Cardiac muscle cell (in vitro differentiated cells and primary cell): ENCODE measurements around the gene SDCBP2. TPM values are rescaled to one million over a fixed set of nuclear protein-coding genes. Genes with fewer than 3 reads are reported as not detected.

Experiments used
- DNase-seq, 2 donors: peaks; one replicate each; pipeline versions ENCODE4 v3.0.0 to v3.0.0-alpha.2; 2010 to 2017; ENCODE audit warnings: low read depth in 1 of 2, low spot score in 1 of 2
- H3K27ac ChIP-seq: fragments of 200-600 bp; sonication (generic); 2 replicates; pipeline ENCODE4 v1.5.1; 2016
- H3K27me3 ChIP-seq: fragments of 200-600 bp; sonication (generic); 2 replicates; pipeline ENCODE4 v1.6.0; 2016; ENCODE audit warnings: control low read depth
- H3K36me3 ChIP-seq: fragments of 200-600 bp; sonication (generic); 2 replicates; pipeline ENCODE4 v1.5.1; 2016; ENCODE audit warnings: control low read depth
- H3K4me1 ChIP-seq: fragments of 200-600 bp; sonication (generic); 2 replicates; pipeline ENCODE4 v1.8.1; 2017; ENCODE audit warnings: low read depth, mild to moderate bottlenecking, mixed run types
- H3K4me3 ChIP-seq: fragments of 200-600 bp; sonication (generic); 2 replicates; pipeline ENCODE4 v1.5.1; 2016; ENCODE audit warnings: mild to moderate bottlenecking
- H3K9me3 ChIP-seq: fragments of 200-600 bp; sonication (generic); 2 replicates; pipeline ENCODE4 v1.5.1; 2017; ENCODE audit warnings: low read depth, mild to moderate bottlenecking, control low read depth
- CTCF ChIP-seq: IDR thresholded peaks from 2 replicates; pipeline ENCODE4 v1.5.1; 2012; ENCODE audit warnings: low read depth, mild to moderate bottlenecking, low read length
- polyA plus RNA-seq: library from polyadenylated mRNA; unstranded; fragments of >200 nt; fragmentation: Nextera tagmentation; extraction: Ambion mirVana; gene quantifications from 2 replicates; pipeline ENCODE4 v1.2.1, GENCODE V29; 2016
- total RNA-seq: library from RNA; depleted of rRNA; stranded (reverse); fragments of >200 nt; gene quantifications from 2 replicates; pipeline ENCODE4 v1.2.3, GENCODE V29; 2016

Gene SDCBP2
- 8.0 and 9.4 TPM in 2 replicates for total RNA-seq
- 6.2 and 8.9 TPM in 2 replicates for polyA plus RNA-seq

- Histone ChIP-seq H3K9me3 (no peaks in the 10 kb centered on the region), H3K36me3 (peaks cover 4% of the 10 kb centered on the region), H3K4me1 (no peaks in the 10 kb centered on the region), H3K4me3 (no peak within 1 kb of the TSS), H3K27me3 (no peaks in the 10 kb centered on the region), H3K27ac (no peak within 1 kb of the TSS)
- no peak for DNase-seq
- no peak for TF ChIP-seq CTCF
Measured at GRCh38 chr20:1328680-1329330, at the start of gene SDCBP2. SDCBP2 (minus strand) TSS chr20:1329139; CDS start chr20:1320416, 8,723 bp downstream.

- no peak for TF ChIP-seq CTCF
- Histone ChIP-seq H3K9me3 (no peaks in the 10 kb centered on the region), H3K27me3 (no peaks in the 10 kb centered on the region), H3K27ac (no peak overlapping the region), H3K4me3 (no peak overlapping the region), H3K4me1 (peaks cover 3% of the 10 kb centered on the region), H3K36me3 (no peaks in the 10 kb centered on the region)
- DNase-seq, result no peak
Measured at GRCh38 chr20:1378735-1379125, 49.8 kb upstream of the SDCBP2 start.

GRCh38 chr20:1377984-1378734 is 49.2 kb upstream of the SDCBP2 start:
- Histone ChIP-seq H3K36me3 (peaks cover under 1% of the 10 kb centered on the region), H3K27me3 (no peaks in the 10 kb centered on the region), H3K4me1 (peaks cover 3% of the 10 kb centered on the region), H3K4me3 (no peak overlapping the region), H3K9me3 (no peaks in the 10 kb centered on the region), H3K27ac (no peak overlapping the region)
- no peak for DNase-seq
- TF ChIP-seq CTCF, result no peak

- peaks cover 3% of the 10 kb centered on the region for H3K4me1 ChIP-seq
- no peak for DNase-seq
- H3K36me3 ChIP-seq, result peaks cover 6% of the 10 kb centered on the region
- no peak for TF ChIP-seq CTCF
- no peak overlapping the region for H3K27ac ChIP-seq
- H3K9me3 ChIP-seq, result no peaks in the 10 kb centered on the region
- H3K27me3 ChIP-seq, result no peaks in the 10 kb centered on the region
- no peak overlapping the region for H3K4me3 ChIP-seq
Measured at GRCh38 chr20:1377341-1377871, 48.5 kb upstream of the SDCBP2 start.

GRCh38 chr20:1376408-1377270 is 47.7 kb upstream of the SDCBP2 start:
- peaks cover 3% of the 10 kb centered on the region for H3K4me1 ChIP-seq
- no peaks in the 10 kb centered on the region for H3K27me3 ChIP-seq
- peaks cover 6% of the 10 kb centered on the region for H3K36me3 ChIP-seq
- DNase-seq, result no peak
- TF ChIP-seq CTCF, result no peak
- no peak overlapping the region for H3K27ac ChIP-seq
- H3K9me3 ChIP-seq, result no peaks in the 10 kb centered on the region
- H3K4me3 ChIP-seq, result no peak overlapping the region
